Astrocyte of the cerebellum (primary cell): ENCODE results near the gene GABRA1.

ENCODE experiments used
- DNase-seq: peaks from one replicate; pipeline ENCODE4 v3.0.0-alpha.2; 2011; ENCODE audit warnings: low read depth
- H3K4me3 ChIP-seq: 2 replicates; pipeline ENCODE4 v1.5.1; 2011; ENCODE audit warnings: mild to moderate bottlenecking, low read depth, low read length, moderate library complexity
- CTCF ChIP-seq: IDR thresholded peaks from 2 replicates; pipeline ENCODE4 v1.5.1; 2012; ENCODE audit warnings: low read length, low read depth, moderate library complexity, mild to moderate bottlenecking; ENCODE audit errors: missing control alignments
- in situ Hi-C: cut with HindIII; loops from 2 replicates; pipeline ENCODE4 v1.10.0; 2017; ENCODE audit warnings: low sequenced_read_pairs

GABRA1 gene

GRCh38 chr5:161934486-161934885, 86.6 kb downstream of the GABRA1 start:
- no peak overlapping the region for H3K4me3 ChIP-seq
- no peak for DNase-seq
- TF ChIP-seq CTCF, result no peak
- in situ Hi-C loops, result no loop called here

- H3K4me3 ChIP-seq, result no peak overlapping the region
- no peak for DNase-seq
- in situ Hi-C loops, result no loop called here
- no peak for TF ChIP-seq CTCF
Measured at GRCh38 chr5:161944974-161945373, 97.1 kb downstream of the GABRA1 start.

- in situ Hi-C loops, result no loop called here
- no peak for TF ChIP-seq CTCF
- no peak overlapping the region for H3K4me3 ChIP-seq
- DNase-seq, result no peak
Measured at GRCh38 chr5:161946911-161947310, 99.0 kb downstream of the GABRA1 start.
